Progenitor cell of endocrine pancreas (in vitro differentiated cells): ENCODE measurements around the gene SPATA6. TPM values are rescaled to one million over a fixed set of nuclear protein-coding genes. Genes with fewer than 3 reads are reported as not detected.

Experiments
- DNase-seq: peaks from one replicate; pipeline ENCODE4 v3.0.0; 2021; ENCODE audit warnings: low spot score; ENCODE audit not compliant: unreplicated experiment
- H3K27ac Mint-ChIP-seq: 2 replicates; pipeline ENCODE4 v1.8.0; 2021; ENCODE audit warnings: mild to moderate bottlenecking, moderate library complexity, mixed read lengths
- H3K27me3 Mint-ChIP-seq: 2 replicates; pipeline ENCODE4 v1.8.0; 2021; ENCODE audit warnings: mixed read lengths
- H3K36me3 Mint-ChIP-seq: 2 replicates; pipeline ENCODE4 v1.8.0; 2022; ENCODE audit warnings: mixed read lengths; ENCODE audit not compliant: insufficient read depth
- H3K4me1 Mint-ChIP-seq: 2 replicates; pipeline ENCODE4 v1.8.0; 2021; ENCODE audit warnings: low read depth, mixed read lengths
- H3K4me3 Mint-ChIP-seq: 2 replicates; pipeline ENCODE4 v1.8.0; 2021; ENCODE audit warnings: low read depth, mild to moderate bottlenecking, moderate library complexity, mixed read lengths
- H3K9me3 Mint-ChIP-seq: 2 replicates; pipeline ENCODE4 v1.8.0; 2021; ENCODE audit warnings: low read depth, mixed read lengths
- CTCF ChIP-seq: fragments of 200-600 bp; sonication (generic); IDR thresholded peaks from one replicate; pipeline ENCODE4 v1.5.0; 2021; ENCODE audit warnings: antibody characterized with exemption, mild to moderate bottlenecking; ENCODE audit not compliant: unreplicated experiment
- total RNA-seq: library from RNA; stranded (reverse); gene quantifications from 2 replicates; pipeline ENCODE4 v1.2.1, GENCODE V29; 2021

The SPATA6 gene
- total RNA-seq, 1 donor from 2014 or later = 24.3 TPM

- TF ChIP-seq CTCF = peak; percentile 88
- H3K4me1 Mint-ChIP-seq = peaks cover 8% of the 10 kb centered on the region
- H3K27me3 Mint-ChIP-seq = peaks cover 17% of the 10 kb centered on the region
- H3K9me3 Mint-ChIP-seq = no peaks in the 10 kb centered on the region
- H3K27ac Mint-ChIP-seq = no peak overlapping the region
- no peaks in the 10 kb centered on the region for H3K36me3 Mint-ChIP-seq
- peak; percentile 73 for DNase-seq
- H3K4me3 Mint-ChIP-seq = no peak overlapping the region
Measured at GRCh38 chr1:48498096-48498791, 26.2 kb upstream of the SPATA6 start.

- Mint-ChIP-seq H3K36me3 (no peaks in the 10 kb centered on the region), H3K4me1 (peaks cover 8% of the 10 kb centered on the region), H3K27me3 (peaks cover 29% of the 10 kb centered on the region), H3K9me3 (no peaks in the 10 kb centered on the region), H3K4me3 (no peak overlapping the region), H3K27ac (no peak overlapping the region)
- no peak for DNase-seq
- TF ChIP-seq CTCF = no peak
Measured at GRCh38 chr1:48495911-48496310, 23.9 kb upstream of the SPATA6 start.

- no peaks in the 10 kb centered on the region for H3K36me3 Mint-ChIP-seq
Measured at GRCh38 chr1:48495166-48495565, 23.2 kb upstream of the SPATA6 start.

GRCh38 chr1:48493970-48494769, 22.2 kb upstream of the SPATA6 start:
- no peak for TF ChIP-seq CTCF
- Mint-ChIP-seq H3K4me1 (peaks cover 8% of the 10 kb centered on the region), H3K9me3 (no peaks in the 10 kb centered on the region), H3K27ac (no peak overlapping the region), H3K27me3 (peaks cover 28% of the 10 kb centered on the region), H3K4me3 (no peak overlapping the region), H3K36me3 (no peaks in the 10 kb centered on the region)
- DNase-seq = no peak

More at GRCh38 chr1:48495166-48495565, 23.2 kb upstream of the SPATA6 start:
- H3K4me3 Mint-ChIP-seq = no peak overlapping the region
- TF ChIP-seq CTCF = no peak
- no peak overlapping the region for H3K27ac Mint-ChIP-seq
- peaks cover 35% of the 10 kb centered on the region for H3K27me3 Mint-ChIP-seq
- peaks cover 8% of the 10 kb centered on the region for H3K4me1 Mint-ChIP-seq
- no peak for DNase-seq
- H3K9me3 Mint-ChIP-seq = no peaks in the 10 kb centered on the region

- Mint-ChIP-seq H3K9me3 (no peaks in the 10 kb centered on the region), H3K36me3 (no peaks in the 10 kb centered on the region), H3K4me1 (peaks cover 6% of the 10 kb centered on the region), H3K27me3 (peaks cover 18% of the 10 kb centered on the region), H3K27ac (no peak overlapping the region), H3K4me3 (no peak overlapping the region)
- no peak for DNase-seq
- TF ChIP-seq CTCF = no peak
Measured at GRCh38 chr1:48493041-48493440, 21.0 kb upstream of the SPATA6 start.
